Hippocampal formation (tissue), 2 donors: ENCODE measurements around the gene PFDN6.
"Not testable (repeated sequence)": the region's sequence is repeated elsewhere in the genome, so short reads cannot be mapped to it uniquely, and the experiment has no call there.

Experiments used
- DNase-seq, 2 donors: peaks; one replicate each; lab custom pipeline; 2025; lab: John Stamatoyannopoulos, UW

The PFDN6 gene

GRCh38 chr6:33288921-33289783 lies at the start of gene PFDN6, which contains the start of gene WDR46:
Gene PFDN6 (plus strand): TSS chr6:33289601. CDS start chr6:33289857, 256 bp downstream.
Gene WDR46 (minus strand): TSS chr6:33289239. CDS start chr6:33289170, 69 bp downstream.
- DNase-seq = peak; percentile 91 to 98

- DNase-seq = no peak
These were observed 47.4 kb upstream of the PFDN6 start for GRCh38 chr6:33241968-33242367.

GRCh38 chr6:33243476-33243875 lies 45.9 kb upstream of the PFDN6 start:
- no peak for DNase-seq

GRCh38 chr6:33247977-33248642 lies 41.3 kb upstream of the PFDN6 start:
- peak; percentile 70 to 71 for DNase-seq

- no peak for DNase-seq
These were observed 40.8 kb upstream of the PFDN6 start for GRCh38 chr6:33248643-33248931.

- DNase-seq = peak; percentile 96 to 99
These were observed 40.3 kb upstream of the PFDN6 start for GRCh38 chr6:33248932-33249731.

- DNase-seq = no peak
These were observed 39.4 kb upstream of the PFDN6 start for GRCh38 chr6:33249732-33250630.

GRCh38 chr6:33250731-33251130 lies 38.7 kb upstream of the PFDN6 start:
- DNase-seq = no peak

GRCh38 chr6:33251395-33252012 lies 37.9 kb upstream of the PFDN6 start:
- no peak for DNase-seq

GRCh38 chr6:33252759-33253158 lies 36.6 kb upstream of the PFDN6 start:
- DNase-seq = no peak

- no peak for DNase-seq
These were observed 34.8 kb upstream of the PFDN6 start for GRCh38 chr6:33254591-33254990.

- no peak for DNase-seq
These were observed 30.4 kb upstream of the PFDN6 start for GRCh38 chr6:33259032-33259431.

- DNase-seq = not testable (repeated sequence)
These were observed 26.9 kb upstream of the PFDN6 start for GRCh38 chr6:33262490-33262889.

GRCh38 chr6:33264015-33264414 lies 25.4 kb upstream of the PFDN6 start:
- DNase-seq = no peak

GRCh38 chr6:33271117-33271467 lies 18.3 kb upstream of the PFDN6 start:
- DNase-seq = no peak

GRCh38 chr6:33271468-33272274 lies 17.7 kb upstream of the PFDN6 start, which contains the start of the genes RPS18 and VPS52:
Gene RPS18 (plus strand): TSS chr6:33272075. CDS start chr6:33272120, 45 bp downstream.
Gene VPS52 (minus strand): TSS chr6:33271876. CDS start chr6:33271675, 201 bp downstream.
- peak; percentile 91 to 99 for DNase-seq

- no peak for DNase-seq
These were observed 16.9 kb upstream of the PFDN6 start for GRCh38 chr6:33272275-33273128.

- DNase-seq = no peak
These were observed 16.1 kb upstream of the PFDN6 start for GRCh38 chr6:33273129-33273923.
